ENCODE results near the gene MAPK11. TPM values are rescaled to one million over a fixed set of nuclear protein-coding genes. Genes with fewer than 3 reads are reported as not detected.

The MAPK11 gene
- total RNA-seq, 2 donors from 2014 or later: 0.33 to 0.40 TPM

DNA sequence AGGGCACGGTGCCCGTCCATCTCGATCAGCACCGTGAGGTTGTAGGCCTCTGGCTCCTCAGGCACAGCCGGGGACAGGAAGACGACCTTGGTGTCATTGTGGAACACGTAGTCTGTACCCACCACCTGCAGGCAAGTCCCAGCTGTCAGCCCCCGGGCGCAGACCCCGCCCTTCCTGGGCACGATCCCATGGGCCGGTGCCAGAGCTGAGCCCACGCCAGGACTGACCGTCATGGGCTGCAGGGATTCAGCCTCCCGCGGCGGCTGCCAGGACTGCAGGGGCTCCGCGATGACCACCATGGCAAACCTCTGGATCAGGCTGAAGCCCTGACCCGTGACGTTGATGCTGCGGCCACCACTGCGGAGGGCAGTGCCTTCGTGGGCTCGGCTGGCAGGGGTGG, 11.8 kb upstream of the MAPK11 start:
- H3K4me1 Mint-ChIP-seq: no peaks in the 10 kb centered on the region
- no peaks in the 10 kb centered on the region for H3K27me3 Mint-ChIP-seq (ENCODE audit: insufficient read depth)
- H3K9me3 Mint-ChIP-seq: no peaks in the 10 kb centered on the region
- no peak for DNase-seq
- H3K4me3 ChIP-seq (ENCODE audit: low read length): no peak overlapping the region
- H3K36me3 Mint-ChIP-seq (ENCODE audit: low read depth): peaks cover 39% of the 10 kb centered on the region
- peaks cover 18% of the 10 kb centered on the region for H3K36me3 ChIP-seq (ENCODE audit: control insufficient read depth, insufficient read depth, low read length)
- no peaks in the 10 kb centered on the region for H3K27me3 ChIP-seq (ENCODE audit: control insufficient read depth, insufficient read depth, low read length, poor library complexity, severe bottlenecking)
- no peak overlapping the region for H3K27ac Mint-ChIP-seq
- H3K9ac ChIP-seq (ENCODE audit: extremely low read depth, low read length, poor library complexity, severe bottlenecking): no peak overlapping the region
- TF ChIP-seq, protein P1, sequence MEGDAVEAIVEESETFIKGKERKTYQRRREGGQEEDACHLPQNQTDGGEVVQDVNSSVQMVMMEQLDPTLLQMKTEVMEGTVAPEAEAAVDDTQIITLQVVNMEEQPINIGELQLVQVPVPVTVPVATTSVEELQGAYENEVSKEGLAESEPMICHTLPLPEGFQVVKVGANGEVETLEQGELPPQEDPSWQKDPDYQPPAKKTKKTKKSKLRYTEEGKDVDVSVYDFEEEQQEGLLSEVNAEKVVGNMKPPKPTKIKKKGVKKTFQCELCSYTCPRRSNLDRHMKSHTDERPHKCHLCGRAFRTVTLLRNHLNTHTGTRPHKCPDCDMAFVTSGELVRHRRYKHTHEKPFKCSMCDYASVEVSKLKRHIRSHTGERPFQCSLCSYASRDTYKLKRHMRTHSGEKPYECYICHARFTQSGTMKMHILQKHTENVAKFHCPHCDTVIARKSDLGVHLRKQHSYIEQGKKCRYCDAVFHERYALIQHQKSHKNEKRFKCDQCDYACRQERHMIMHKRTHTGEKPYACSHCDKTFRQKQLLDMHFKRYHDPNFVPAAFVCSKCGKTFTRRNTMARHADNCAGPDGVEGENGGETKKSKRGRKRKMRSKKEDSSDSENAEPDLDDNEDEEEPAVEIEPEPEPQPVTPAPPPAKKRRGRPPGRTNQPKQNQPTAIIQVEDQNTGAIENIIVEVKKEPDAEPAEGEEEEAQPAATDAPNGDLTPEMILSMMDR (conservative IDR thresholded peaks at IDR 0.05): no peak
- H3K9me3 ChIP-seq (ENCODE audit: control insufficient read depth, low read length): no peaks in the 10 kb centered on the region
- no peak overlapping the region for H3K4me3 Mint-ChIP-seq
- WGBS, 2 experiments (ENCODE audit: insufficient coverage in 1 of 2, insufficient read length in 1 of 2): 95 to 97% methylated on average over 16 to 25 of the region's 25 CpGs
- no peak overlapping the region for H3K27ac ChIP-seq (ENCODE audit: low read depth, low read length)
- no peaks in the 10 kb centered on the region for H3K4me1 ChIP-seq (ENCODE audit: control insufficient read depth, insufficient read depth, low read length)

DNA sequence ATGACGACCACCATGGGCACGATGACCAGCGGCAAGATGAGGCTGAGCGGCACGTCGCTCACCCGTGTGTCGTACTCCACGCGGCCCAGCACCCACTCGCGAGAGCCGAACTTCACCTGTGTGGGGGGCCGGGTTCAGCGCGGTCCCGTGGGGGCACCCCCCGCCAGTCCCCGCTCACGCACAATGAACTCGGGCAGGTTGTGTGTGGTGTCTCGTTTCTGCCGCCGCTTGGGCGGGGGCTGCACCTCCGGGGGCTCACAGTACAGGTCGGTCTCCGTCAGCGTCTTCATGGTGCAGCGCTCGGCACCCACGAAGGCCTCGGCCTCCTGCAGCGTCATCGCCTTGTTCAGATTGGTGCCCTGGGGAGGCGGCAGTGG, 11.2 kb upstream of the MAPK11 start:
- H3K36me3 ChIP-seq (ENCODE audit: control insufficient read depth, insufficient read depth, low read length): peaks cover 21% of the 10 kb centered on the region
- Mint-ChIP-seq H3K4me1 (no peaks in the 10 kb centered on the region), H3K27me3 (ENCODE audit: insufficient read depth) (no peaks in the 10 kb centered on the region), H3K27ac (no peak overlapping the region), H3K4me3 (no peak overlapping the region), H3K36me3 (ENCODE audit: low read depth) (peaks cover 45% of the 10 kb centered on the region), H3K9me3 (peaks cover 3% of the 10 kb centered on the region)
- no peak overlapping the region for H3K4me3 ChIP-seq (ENCODE audit: low read length)
- no peak overlapping the region for H3K27ac ChIP-seq (ENCODE audit: low read depth, low read length)
- DNase-seq: no peak
- no peaks in the 10 kb centered on the region for H3K4me1 ChIP-seq (ENCODE audit: control insufficient read depth, insufficient read depth, low read length)
- no peaks in the 10 kb centered on the region for H3K27me3 ChIP-seq (ENCODE audit: control insufficient read depth, insufficient read depth, low read length, poor library complexity, severe bottlenecking)
- TF ChIP-seq, protein P1 (conservative IDR thresholded peaks at IDR 0.05): no peak
- H3K9ac ChIP-seq (ENCODE audit: extremely low read depth, low read length, poor library complexity, severe bottlenecking): no peak overlapping the region
- WGBS, 2 experiments (ENCODE audit: insufficient coverage in 1 of 2, insufficient read length in 1 of 2): 95 to 97% methylated on average over 28 to 36 of the region's 36 CpGs
- peaks cover 3% of the 10 kb centered on the region for H3K9me3 ChIP-seq (ENCODE audit: control insufficient read depth, low read length)

DNA sequence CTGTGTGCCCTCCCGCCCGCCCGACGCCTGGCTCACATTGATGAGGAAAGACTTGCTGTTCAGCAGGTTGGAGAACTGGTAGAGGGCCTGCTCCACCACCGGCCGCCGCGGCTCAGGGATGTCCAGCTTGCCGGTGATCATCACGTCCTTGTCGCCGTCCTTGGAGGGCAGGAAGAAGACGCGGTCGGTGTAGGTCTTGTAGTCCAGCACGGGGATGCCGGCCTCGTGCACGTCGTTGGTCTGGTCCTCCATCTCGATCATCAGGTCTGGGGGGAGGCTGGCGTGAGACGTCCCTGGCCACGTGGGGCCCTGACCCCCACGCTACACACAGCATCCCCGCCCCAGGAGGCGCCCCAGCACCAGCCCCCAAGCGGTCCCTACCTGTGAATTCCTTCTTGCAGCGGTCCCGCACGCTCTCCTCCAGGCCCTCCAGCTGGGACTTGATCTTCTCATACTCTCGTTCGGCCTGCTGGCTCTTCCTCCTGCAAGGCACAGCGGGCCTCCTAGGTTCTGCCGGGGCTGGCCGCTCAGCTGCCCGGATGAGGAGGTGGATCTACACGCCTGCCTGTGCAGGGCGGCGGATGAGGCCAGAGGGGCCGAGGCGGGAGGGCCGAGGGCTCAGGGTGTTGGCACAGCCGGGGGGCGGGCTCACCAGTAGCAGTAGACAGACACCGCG, 10.7 kb upstream of the MAPK11 start:
- no peaks in the 10 kb centered on the region for H3K27me3 Mint-ChIP-seq (ENCODE audit: insufficient read depth)
- Histone ChIP-seq H3K9me3 (ENCODE audit: control insufficient read depth, low read length) (peaks cover 4% of the 10 kb centered on the region), H3K4me3 (ENCODE audit: low read length) (no peak overlapping the region), H3K9ac (ENCODE audit: extremely low read depth, low read length, poor library complexity, severe bottlenecking) (no peak overlapping the region), H3K27ac (ENCODE audit: low read depth, low read length) (no peak overlapping the region), H3K27me3 (ENCODE audit: control insufficient read depth, insufficient read depth, low read length, poor library complexity, severe bottlenecking) (no peaks in the 10 kb centered on the region), H3K36me3 (ENCODE audit: control insufficient read depth, insufficient read depth, low read length) (peaks cover 21% of the 10 kb centered on the region), H3K4me1 (ENCODE audit: control insufficient read depth, insufficient read depth, low read length) (no peaks in the 10 kb centered on the region)
- H3K9me3 Mint-ChIP-seq: peaks cover 3% of the 10 kb centered on the region
- no peak overlapping the region for H3K4me3 Mint-ChIP-seq
- no peaks in the 10 kb centered on the region for H3K4me1 Mint-ChIP-seq
- WGBS, 2 experiments (ENCODE audit: insufficient coverage in 1 of 2, insufficient read length in 1 of 2): 95 to 96% methylated on average over 26 to 47 of the region's 47 CpGs
- H3K36me3 Mint-ChIP-seq (ENCODE audit: low read depth): peaks cover 45% of the 10 kb centered on the region
- H3K27ac Mint-ChIP-seq: no peak overlapping the region
- no peak for DNase-seq
- TF ChIP-seq, protein P1 (conservative IDR thresholded peaks at IDR 0.05): no peak
